ENCODE data around the gene HBD. TPM values are rescaled to one million over a fixed set of nuclear protein-coding genes. Genes with fewer than 3 reads are reported as not detected.

HBD gene
- total RNA-seq, 4 donors from 2014 or later: 4.3 TPM; not detected in 3

- no peak overlapping the region for H3K4me3 ChIP-seq
- TF ChIP-seq POLR2AphosphoS5 (IDR thresholded peaks at IDR 0.05) (no peak), POLR2A (IDR thresholded peaks at IDR 0.05; ENCODE audit: low read depth) (no peak), EP300 (IDR thresholded peaks at IDR 0.05) (no peak)
- TF ChIP-seq, protein P1, sequence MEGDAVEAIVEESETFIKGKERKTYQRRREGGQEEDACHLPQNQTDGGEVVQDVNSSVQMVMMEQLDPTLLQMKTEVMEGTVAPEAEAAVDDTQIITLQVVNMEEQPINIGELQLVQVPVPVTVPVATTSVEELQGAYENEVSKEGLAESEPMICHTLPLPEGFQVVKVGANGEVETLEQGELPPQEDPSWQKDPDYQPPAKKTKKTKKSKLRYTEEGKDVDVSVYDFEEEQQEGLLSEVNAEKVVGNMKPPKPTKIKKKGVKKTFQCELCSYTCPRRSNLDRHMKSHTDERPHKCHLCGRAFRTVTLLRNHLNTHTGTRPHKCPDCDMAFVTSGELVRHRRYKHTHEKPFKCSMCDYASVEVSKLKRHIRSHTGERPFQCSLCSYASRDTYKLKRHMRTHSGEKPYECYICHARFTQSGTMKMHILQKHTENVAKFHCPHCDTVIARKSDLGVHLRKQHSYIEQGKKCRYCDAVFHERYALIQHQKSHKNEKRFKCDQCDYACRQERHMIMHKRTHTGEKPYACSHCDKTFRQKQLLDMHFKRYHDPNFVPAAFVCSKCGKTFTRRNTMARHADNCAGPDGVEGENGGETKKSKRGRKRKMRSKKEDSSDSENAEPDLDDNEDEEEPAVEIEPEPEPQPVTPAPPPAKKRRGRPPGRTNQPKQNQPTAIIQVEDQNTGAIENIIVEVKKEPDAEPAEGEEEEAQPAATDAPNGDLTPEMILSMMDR (IDR thresholded peaks at IDR 0.05): no peak
- H3K36me3 ChIP-seq: no peaks in the 10 kb centered on the region
- no peaks in the 10 kb centered on the region for H3K9me3 ChIP-seq
- intact Hi-C loops (cut with DNase I): no loop called here
- H3K27ac ChIP-seq (replicated peaks in 1 of 4): no peak overlapping the region
- DNase-seq (ENCODE audit: extremely low spot score): no peak
- no peaks in the 10 kb centered on the region for H3K27me3 ChIP-seq
- H3K4me1 ChIP-seq: no peaks in the 10 kb centered on the region
- WGBS: 82% methylated on average over 1 of the region's 1 CpG
Measured at GRCh38 chr11:5240056-5240455, 5.8 kb upstream of the HBD start.

GRCh38 chr11:5239046-5239445, 4.8 kb upstream of the HBD start:
- H3K4me3 ChIP-seq: no peak overlapping the region
- TF ChIP-seq, protein P1 (IDR thresholded peaks at IDR 0.05): no peak
- TF ChIP-seq POLR2AphosphoS5 (IDR thresholded peaks at IDR 0.05) (no peak), EP300 (IDR thresholded peaks at IDR 0.05) (no peak)
- H3K4me1 ChIP-seq: no peaks in the 10 kb centered on the region
- H3K36me3 ChIP-seq: no peaks in the 10 kb centered on the region
- no peaks in the 10 kb centered on the region for H3K9me3 ChIP-seq
- no peak overlapping the region for H3K27ac ChIP-seq (replicated peaks in 1 of 4)
- intact Hi-C loops (cut with DNase I): no loop called here
- H3K27me3 ChIP-seq: no peaks in the 10 kb centered on the region
- no peak for DNase-seq (ENCODE audit: extremely low spot score)

- TF ChIP-seq POLR2A (IDR thresholded peaks at IDR 0.05; ENCODE audit: low read depth): no peak
- TF ChIP-seq, protein P1 (IDR thresholded peaks at IDR 0.05): no peak
- TF ChIP-seq POLR2AphosphoS5 (IDR thresholded peaks at IDR 0.05): no peak
- no peak for TF ChIP-seq EP300 (IDR thresholded peaks at IDR 0.05)
- Histone ChIP-seq H3K27ac (replicated peaks in 1 of 4) (no peak overlapping the region), H3K9me3 (no peaks in the 10 kb centered on the region), H3K4me3 (no peak overlapping the region), H3K4me1 (no peaks in the 10 kb centered on the region), H3K27me3 (no peaks in the 10 kb centered on the region), H3K36me3 (no peaks in the 10 kb centered on the region)
- intact Hi-C loops (cut with DNase I): no loop called here
- WGBS: 52% methylated on average over 2 of the region's 2 CpGs
- no peak for DNase-seq (ENCODE audit: extremely low spot score)
Measured at GRCh38 chr11:5238486-5238885, 4.2 kb upstream of the HBD start.

DNA sequence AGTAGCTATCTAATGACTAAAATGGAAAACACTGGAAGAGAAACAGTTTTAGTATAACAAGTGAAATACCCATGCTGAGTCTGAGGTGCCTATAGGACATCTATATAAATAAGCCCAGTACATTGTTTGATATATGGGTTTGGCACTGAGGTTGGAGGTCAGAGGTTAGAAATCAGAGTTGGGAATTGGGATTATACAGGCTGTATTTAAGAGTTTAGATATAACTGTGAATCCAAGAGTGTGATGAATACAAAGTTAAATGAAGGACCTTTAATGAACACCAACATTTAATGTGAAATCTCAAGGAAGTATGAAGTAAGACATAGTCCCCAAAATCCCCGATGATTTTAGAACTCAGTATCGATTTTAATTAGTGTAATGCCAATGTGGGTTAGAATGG, 3.1 kb upstream of the HBD start:
- no peak for DNase-seq (ENCODE audit: extremely low spot score)
- Histone ChIP-seq H3K27me3 (no peaks in the 10 kb centered on the region), H3K36me3 (no peaks in the 10 kb centered on the region), H3K4me3 (no peak overlapping the region), H3K27ac (replicated peaks in 1 of 4) (no peak overlapping the region), H3K4me1 (no peaks in the 10 kb centered on the region), H3K9me3 (no peaks in the 10 kb centered on the region)
- WGBS: 77% methylated on average over 1 of the region's 2 CpGs
- intact Hi-C loops (cut with DNase I): no loop called here
- TF ChIP-seq POLR2AphosphoS5 (IDR thresholded peaks at IDR 0.05) (no peak), EP300 (IDR thresholded peaks at IDR 0.05) (no peak), POLR2A (IDR thresholded peaks at IDR 0.05; ENCODE audit: low read depth) (no peak)
- TF ChIP-seq, protein P1 (IDR thresholded peaks at IDR 0.05): no peak

DNA sequence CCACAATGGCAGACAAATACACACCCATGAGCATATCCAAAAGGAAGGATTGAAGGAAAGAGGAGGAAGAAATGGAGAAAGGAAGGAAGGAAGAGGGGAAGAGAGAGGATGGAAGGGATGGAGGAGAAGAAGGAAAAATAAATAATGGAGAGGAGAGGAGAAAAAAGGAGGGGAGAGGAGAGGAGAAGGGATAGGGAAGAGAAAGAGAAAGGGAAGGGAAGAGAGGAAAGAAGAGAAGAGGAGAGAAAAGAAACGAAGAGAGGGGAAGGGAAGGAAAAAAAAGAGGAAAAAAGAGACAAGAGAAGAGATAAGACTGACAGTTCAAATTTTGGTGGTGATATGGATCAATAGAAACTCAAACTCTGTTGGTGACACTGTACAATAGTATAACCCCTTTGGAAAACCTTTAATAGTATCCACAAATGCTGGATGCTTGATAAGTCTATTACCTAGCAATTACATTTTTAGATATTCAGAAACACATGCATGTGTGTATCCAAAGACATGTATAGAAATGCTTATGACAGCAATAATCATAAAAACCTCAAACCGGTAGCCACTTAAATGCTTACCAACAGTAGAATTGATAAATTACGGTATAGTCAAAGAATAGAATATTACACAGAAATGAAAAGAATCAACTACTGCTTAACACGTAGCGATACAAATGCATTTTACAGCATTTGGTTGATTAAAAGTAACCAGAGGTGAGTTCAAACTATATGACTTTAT, 1.2 kb upstream of the HBD start:
- Histone ChIP-seq H3K36me3 (no peaks in the 10 kb centered on the region), H3K9me3 (no peaks in the 10 kb centered on the region), H3K27me3 (no peaks in the 10 kb centered on the region), H3K4me3 (no peak overlapping the region), H3K27ac (replicated peaks in 1 of 4) (no peak overlapping the region), H3K4me1 (no peaks in the 10 kb centered on the region)
- intact Hi-C loops (cut with DNase I): no loop called here
- DNase-seq (ENCODE audit: extremely low spot score): no peak
- WGBS: 84% methylated on average over 5 of the region's 5 CpGs
- TF ChIP-seq, protein P1 (IDR thresholded peaks at IDR 0.05): no peak
- TF ChIP-seq EP300 (IDR thresholded peaks at IDR 0.05): no peak
- TF ChIP-seq POLR2A (IDR thresholded peaks at IDR 0.05; ENCODE audit: low read depth): no peak
- no peak for TF ChIP-seq POLR2AphosphoS5 (IDR thresholded peaks at IDR 0.05)
